GM21717 (cell line): ENCODE data around the gene MYRIP.
"Not testable (repeated sequence)": the region's sequence is repeated elsewhere in the genome, so short reads cannot be mapped to it uniquely, and the experiment has no call there.

Experiments
- ATAC-seq: cut with Tn5 transposase; IDR thresholded peaks from one replicate; pipeline ENCODE4 v1.9.1; 2021; ENCODE audit warnings: mild to moderate bottlenecking, moderate library complexity; ENCODE audit not compliant: unreplicated experiment

MYRIP gene

GRCh38 chr3:40120067-40120692, 310.8 kb downstream of the MYRIP start:
- ATAC-seq, result no peak

- ATAC-seq, result no peak
Observed at GRCh38 chr3:40120806-40121205, 311.4 kb downstream of the MYRIP start.

GRCh38 chr3:40124918-40125317, 315.5 kb downstream of the MYRIP start:
- no peak for ATAC-seq

- ATAC-seq, result no peak
Observed at GRCh38 chr3:40128166-40128565, 318.8 kb downstream of the MYRIP start.

- no peak for ATAC-seq
Observed at GRCh38 chr3:40129510-40129909, 320.1 kb downstream of the MYRIP start.

GRCh38 chr3:40129981-40130380, 320.6 kb downstream of the MYRIP start:
- ATAC-seq, result no peak

- ATAC-seq, result no peak
Observed at GRCh38 chr3:40130721-40131120, 321.3 kb downstream of the MYRIP start.

GRCh38 chr3:40133886-40134575, 324.6 kb downstream of the MYRIP start:
- ATAC-seq, result not testable (repeated sequence)

GRCh38 chr3:40137591-40138295, 328.3 kb downstream of the MYRIP start:
- ATAC-seq, result no peak

- no peak for ATAC-seq
Observed at GRCh38 chr3:40143283-40144090, 334.1 kb downstream of the MYRIP start.

- ATAC-seq, result no peak
Observed at GRCh38 chr3:40148827-40149226, 339.4 kb downstream of the MYRIP start.

- no peak for ATAC-seq
Observed at GRCh38 chr3:40152482-40153133, 343.2 kb downstream of the MYRIP start.

GRCh38 chr3:40160933-40161332, 351.5 kb downstream of the MYRIP start:
- no peak for ATAC-seq

GRCh38 chr3:40162616-40163015, 353.2 kb downstream of the MYRIP start:
- ATAC-seq, result no peak

GRCh38 chr3:40166997-40167396, 357.6 kb downstream of the MYRIP start:
- ATAC-seq, result no peak

- no peak for ATAC-seq
Observed at GRCh38 chr3:40167958-40168357, 358.5 kb downstream of the MYRIP start.

GRCh38 chr3:40169983-40170382, 360.6 kb downstream of the MYRIP start:
- ATAC-seq, result peak; percentile 30

- ATAC-seq, result peak; percentile 99
Observed at GRCh38 chr3:40170395-40170794, 361.0 kb downstream of the MYRIP start.

- ATAC-seq, result no peak
Observed at GRCh38 chr3:40172560-40172959, 363.2 kb downstream of the MYRIP start.

GRCh38 chr3:40173227-40173721, 363.9 kb downstream of the MYRIP start:
- no peak for ATAC-seq
